Memory B cell (primary cell): ENCODE data around the gene TRPT1.

ENCODE experiments used
- ATAC-seq: fragments of 150-1000 bp; cut with Tn5 transposase; 2 replicates; pipeline ENCODE4 v1.10.0; 2021; ENCODE audit warnings: low read depth, mild to moderate bottlenecking, moderate library complexity
- DNase-seq, 2 donors: peaks; one replicate each; pipeline ENCODE4 v3.0.0; 2022; ENCODE audit warnings: low spot score in 2 of 2
- H3K27ac Mint-ChIP-seq: one replicate; pipeline ENCODE4 v1.8.0; 2022; ENCODE audit warnings: mild to moderate bottlenecking, moderate library complexity, mixed read lengths
- H3K27me3 Mint-ChIP-seq: one replicate; pipeline ENCODE4 v1.8.0; 2022; ENCODE audit warnings: mixed read lengths
- H3K36me3 Mint-ChIP-seq: one replicate; pipeline ENCODE4 v1.8.0; 2022; ENCODE audit warnings: mild to moderate bottlenecking, mixed read lengths
- H3K4me1 Mint-ChIP-seq: one replicate; pipeline ENCODE4 v1.8.0; 2022; ENCODE audit warnings: mixed read lengths
- H3K4me3 Mint-ChIP-seq: one replicate; pipeline ENCODE4 v1.8.0; 2022; ENCODE audit warnings: mild to moderate bottlenecking, moderate library complexity, mixed read lengths
- H3K9me3 Mint-ChIP-seq: one replicate; pipeline ENCODE4 v1.8.0; 2022; ENCODE audit warnings: mixed read lengths

Gene TRPT1

GRCh38 chr11:64244966-64245365 lies 19.0 kb upstream of the TRPT1 start:
- peaks cover 2% of the 10 kb centered on the region for H3K36me3 Mint-ChIP-seq
- no peaks in the 10 kb centered on the region for H3K27me3 Mint-ChIP-seq
- no peaks in the 10 kb centered on the region for H3K9me3 Mint-ChIP-seq
- H3K27ac Mint-ChIP-seq: peak overlapping the region; percentile 80
- ATAC-seq (no peak), DNase-seq (no peak)
- peak overlapping the region; percentile 89 for H3K4me3 Mint-ChIP-seq
- H3K4me1 Mint-ChIP-seq: peaks cover 19% of the 10 kb centered on the region

GRCh38 chr11:64244107-64244506 lies 18.1 kb upstream of the TRPT1 start:
- Mint-ChIP-seq H3K36me3 (peaks cover 2% of the 10 kb centered on the region), H3K4me3 (peak overlapping the region; percentile 28), H3K27me3 (no peaks in the 10 kb centered on the region), H3K4me1 (peaks cover 24% of the 10 kb centered on the region), H3K9me3 (no peaks in the 10 kb centered on the region), H3K27ac (peak overlapping the region; percentile 87)
- ATAC-seq: no peak
- no peak for DNase-seq

- no peak for DNase-seq
- ATAC-seq: no peak
- H3K4me3 Mint-ChIP-seq: peak overlapping the region; percentile 28
- peak overlapping the region; percentile 87 for H3K27ac Mint-ChIP-seq
- no peaks in the 10 kb centered on the region for H3K9me3 Mint-ChIP-seq
- H3K4me1 Mint-ChIP-seq: peaks cover 29% of the 10 kb centered on the region
- H3K27me3 Mint-ChIP-seq: no peaks in the 10 kb centered on the region
- peaks cover 2% of the 10 kb centered on the region for H3K36me3 Mint-ChIP-seq
Observed at GRCh38 chr11:64243236-64243854, 17.4 kb upstream of the TRPT1 start.

DNA sequence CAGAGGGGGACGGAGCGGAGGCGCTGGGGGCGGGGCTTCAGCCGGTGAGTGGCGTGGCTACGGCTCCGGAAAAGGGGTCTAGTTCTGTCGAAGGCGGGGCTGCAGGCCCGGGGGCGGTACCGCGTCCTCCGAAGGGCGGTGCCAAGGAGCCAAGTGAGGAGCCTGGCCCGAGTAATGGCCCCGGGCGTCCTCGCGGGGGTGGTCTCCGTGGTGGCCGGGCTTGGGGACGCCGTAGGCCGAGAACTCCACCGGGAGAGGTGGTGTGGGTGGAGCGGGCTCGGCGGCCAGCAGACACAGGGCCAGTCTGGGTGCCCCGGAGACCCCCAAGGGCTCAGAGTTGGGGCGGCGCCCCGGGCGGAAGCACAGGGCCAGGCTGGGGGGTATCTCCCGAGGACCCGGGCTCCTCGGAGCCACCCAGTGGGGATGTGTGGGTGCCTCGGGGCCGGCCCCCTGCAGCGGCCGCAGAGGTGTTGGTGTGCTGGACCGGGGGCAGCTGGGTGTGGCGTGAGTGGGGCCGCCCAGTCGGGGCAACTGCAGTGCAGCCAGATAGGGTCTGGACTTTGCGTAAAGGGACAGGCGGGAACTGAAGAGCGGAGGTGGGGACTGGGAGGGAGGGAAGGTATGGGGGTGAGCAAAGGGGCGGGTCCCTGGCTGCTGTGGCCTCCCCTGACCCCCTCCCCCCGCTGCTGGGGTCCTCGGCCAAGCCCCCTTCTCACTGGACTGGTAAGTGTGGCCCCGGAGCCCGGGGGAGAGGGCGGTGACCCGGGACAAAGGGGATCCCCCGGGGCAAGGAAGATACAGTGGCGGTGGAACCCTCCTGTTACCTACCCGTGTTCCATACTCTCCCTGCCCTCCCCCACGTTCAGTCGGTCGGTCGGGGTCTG lies 15.7 kb upstream of the TRPT1 start:
- H3K9me3 Mint-ChIP-seq: no peaks in the 10 kb centered on the region
- DNase-seq (no peak), ATAC-seq (no peak)
- H3K4me3 Mint-ChIP-seq: peak overlapping the region; percentile 87
- H3K36me3 Mint-ChIP-seq: peaks cover 8% of the 10 kb centered on the region
- peaks cover 41% of the 10 kb centered on the region for H3K4me1 Mint-ChIP-seq
- no peaks in the 10 kb centered on the region for H3K27me3 Mint-ChIP-seq
- peak overlapping the region; percentile 100 for H3K27ac Mint-ChIP-seq

- H3K36me3 Mint-ChIP-seq: peaks cover 8% of the 10 kb centered on the region
- peaks cover 41% of the 10 kb centered on the region for H3K4me1 Mint-ChIP-seq
- DNase-seq (peak; percentile 99 to 100), ATAC-seq (peak; percentile 70)
- H3K27me3 Mint-ChIP-seq: no peaks in the 10 kb centered on the region
- H3K4me3 Mint-ChIP-seq: peak overlapping the region; percentile 87
- H3K9me3 Mint-ChIP-seq: no peaks in the 10 kb centered on the region
- peak overlapping the region; percentile 100 for H3K27ac Mint-ChIP-seq
Observed at GRCh38 chr11:64241241-64241490, 15.2 kb upstream of the TRPT1 start.

- ATAC-seq (peak; percentile 61), DNase-seq (peak; percentile 96 to 98)
- no peaks in the 10 kb centered on the region for H3K9me3 Mint-ChIP-seq
- peak within 1 kb of the TSS; percentile 100 for H3K27ac Mint-ChIP-seq
- peaks cover 8% of the 10 kb centered on the region for H3K36me3 Mint-ChIP-seq
- peaks cover 36% of the 10 kb centered on the region for H3K4me1 Mint-ChIP-seq
- no peaks in the 10 kb centered on the region for H3K27me3 Mint-ChIP-seq
- peak within 1 kb of the TSS; percentile 87 for H3K4me3 Mint-ChIP-seq
Observed at GRCh38 chr11:64240435-64241240, 14.7 kb upstream of the TRPT1 start, which contains the start of gene FKBP2. FKBP2 (plus strand) TSS chr11:64241095; CDS start chr11:64242388, 1,293 bp downstream.

DNA sequence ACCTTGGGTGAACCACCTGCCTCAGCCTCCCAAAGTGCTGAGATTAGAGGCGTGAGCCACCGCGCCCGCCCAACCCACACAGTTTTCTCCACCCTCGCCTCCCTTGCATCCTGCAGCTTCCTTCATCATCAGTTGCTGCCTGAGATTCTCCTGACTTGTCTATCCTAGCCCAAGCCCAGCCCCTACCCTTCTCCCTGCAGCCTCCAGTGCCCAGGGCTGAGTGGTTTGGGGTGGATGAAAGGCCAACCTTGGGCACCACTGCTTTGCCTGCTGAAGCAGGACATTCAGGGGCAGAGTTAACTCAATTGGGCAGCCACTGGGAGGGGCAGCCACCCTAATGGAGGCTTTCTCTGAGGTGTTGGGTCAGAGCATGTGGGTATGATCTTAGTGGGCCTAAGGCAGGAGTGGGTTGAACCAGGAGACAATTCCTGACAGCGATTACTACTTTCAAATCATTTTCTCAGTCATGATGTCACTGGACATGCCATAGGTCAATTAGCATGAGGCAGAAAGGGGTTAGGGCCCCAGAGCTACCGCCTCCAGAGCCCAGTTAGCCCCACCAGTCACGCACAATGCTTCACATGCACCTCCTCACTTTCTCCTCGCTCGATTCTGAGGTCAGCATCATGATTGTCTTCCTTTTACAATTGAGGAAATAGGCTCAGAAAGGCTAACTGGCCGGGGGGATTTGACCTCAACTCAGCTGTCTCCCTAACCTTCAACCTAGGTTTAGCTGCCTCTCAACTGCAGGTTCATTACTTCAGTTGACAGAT lies 13.9 kb upstream of the TRPT1 start:
- H3K4me3 Mint-ChIP-seq: peak overlapping the region; percentile 87
- no peak for DNase-seq
- peak; percentile 6 for ATAC-seq
- peak overlapping the region; percentile 100 for H3K27ac Mint-ChIP-seq
- H3K4me1 Mint-ChIP-seq: peaks cover 39% of the 10 kb centered on the region
- H3K9me3 Mint-ChIP-seq: no peaks in the 10 kb centered on the region
- peaks cover 8% of the 10 kb centered on the region for H3K36me3 Mint-ChIP-seq
- H3K27me3 Mint-ChIP-seq: no peaks in the 10 kb centered on the region

DNA sequence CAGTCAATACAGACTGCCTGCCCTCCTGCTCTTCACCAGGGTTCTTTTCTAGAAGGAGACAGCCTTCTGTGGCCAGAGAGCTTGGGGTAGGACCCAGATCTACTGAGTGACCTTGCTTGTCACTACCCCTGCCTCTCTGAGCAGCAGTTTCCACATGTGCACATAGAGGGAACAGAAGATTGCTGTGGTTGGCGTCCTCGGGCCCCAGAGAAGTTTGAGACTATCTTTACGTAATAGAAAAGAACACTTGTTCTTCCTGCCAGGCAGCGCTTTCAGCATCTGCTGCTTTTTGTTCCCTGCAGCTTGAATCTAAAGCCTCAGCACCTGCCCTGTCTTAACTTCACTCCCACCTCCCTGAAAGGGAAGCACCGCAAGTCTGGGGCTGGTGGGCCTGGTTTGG lies 13.0 kb upstream of the TRPT1 start:
- no peaks in the 10 kb centered on the region for H3K9me3 Mint-ChIP-seq
- H3K27ac Mint-ChIP-seq: peak overlapping the region; percentile 100
- peak overlapping the region; percentile 14 for H3K4me3 Mint-ChIP-seq
- no peak for DNase-seq
- H3K4me1 Mint-ChIP-seq: peaks cover 39% of the 10 kb centered on the region
- no peak for ATAC-seq
- H3K27me3 Mint-ChIP-seq: no peaks in the 10 kb centered on the region
- H3K36me3 Mint-ChIP-seq: peaks cover 8% of the 10 kb centered on the region

GRCh38 chr11:64238076-64238475 lies 12.1 kb upstream of the TRPT1 start:
- DNase-seq (no peak), ATAC-seq (no peak)
- Mint-ChIP-seq H3K36me3 (peaks cover 6% of the 10 kb centered on the region), H3K4me1 (peaks cover 43% of the 10 kb centered on the region), H3K4me3 (peak overlapping the region; percentile 63), H3K27ac (peak overlapping the region; percentile 100), H3K27me3 (no peaks in the 10 kb centered on the region), H3K9me3 (no peaks in the 10 kb centered on the region)

- peaks cover 46% of the 10 kb centered on the region for H3K4me1 Mint-ChIP-seq
- ATAC-seq: no peak
- no peaks in the 10 kb centered on the region for H3K27me3 Mint-ChIP-seq
- no peak for DNase-seq
- peaks cover 6% of the 10 kb centered on the region for H3K36me3 Mint-ChIP-seq
- no peaks in the 10 kb centered on the region for H3K9me3 Mint-ChIP-seq
- peak overlapping the region; percentile 100 for H3K27ac Mint-ChIP-seq
- peak overlapping the region; percentile 73 for H3K4me3 Mint-ChIP-seq
Observed at GRCh38 chr11:64237484-64237951, 11.5 kb upstream of the TRPT1 start.

- no peaks in the 10 kb centered on the region for H3K9me3 Mint-ChIP-seq
- peaks cover 50% of the 10 kb centered on the region for H3K4me1 Mint-ChIP-seq
- no peak for ATAC-seq
- peak overlapping the region; percentile 92 for H3K27ac Mint-ChIP-seq
- no peaks in the 10 kb centered on the region for H3K27me3 Mint-ChIP-seq
- peaks cover 6% of the 10 kb centered on the region for H3K36me3 Mint-ChIP-seq
- DNase-seq: no peak
- H3K4me3 Mint-ChIP-seq: peak overlapping the region; percentile 93
Observed at GRCh38 chr11:64235437-64236161, 9.6 kb upstream of the TRPT1 start.

- no peaks in the 10 kb centered on the region for H3K27me3 Mint-ChIP-seq
- H3K36me3 Mint-ChIP-seq: peaks cover 6% of the 10 kb centered on the region
- H3K4me1 Mint-ChIP-seq: peaks cover 42% of the 10 kb centered on the region
- peak in 1 of 2 donors; percentile 73 for DNase-seq
- H3K9me3 Mint-ChIP-seq: no peaks in the 10 kb centered on the region
- H3K4me3 Mint-ChIP-seq: peak overlapping the region; percentile 93
- H3K27ac Mint-ChIP-seq: peak overlapping the region; percentile 92
- peak; percentile 50 for ATAC-seq
Observed at GRCh38 chr11:64234647-64235379, 8.8 kb upstream of the TRPT1 start.
